DMS79 treated with DMSO at 0.1 percent for 48 hours (cell line): ENCODE data around the gene INHA.

Experiments used
- DNase-seq: peaks from one replicate; lab custom pipeline; 2025; lab: John Stamatoyannopoulos, UW

INHA gene

DNA sequence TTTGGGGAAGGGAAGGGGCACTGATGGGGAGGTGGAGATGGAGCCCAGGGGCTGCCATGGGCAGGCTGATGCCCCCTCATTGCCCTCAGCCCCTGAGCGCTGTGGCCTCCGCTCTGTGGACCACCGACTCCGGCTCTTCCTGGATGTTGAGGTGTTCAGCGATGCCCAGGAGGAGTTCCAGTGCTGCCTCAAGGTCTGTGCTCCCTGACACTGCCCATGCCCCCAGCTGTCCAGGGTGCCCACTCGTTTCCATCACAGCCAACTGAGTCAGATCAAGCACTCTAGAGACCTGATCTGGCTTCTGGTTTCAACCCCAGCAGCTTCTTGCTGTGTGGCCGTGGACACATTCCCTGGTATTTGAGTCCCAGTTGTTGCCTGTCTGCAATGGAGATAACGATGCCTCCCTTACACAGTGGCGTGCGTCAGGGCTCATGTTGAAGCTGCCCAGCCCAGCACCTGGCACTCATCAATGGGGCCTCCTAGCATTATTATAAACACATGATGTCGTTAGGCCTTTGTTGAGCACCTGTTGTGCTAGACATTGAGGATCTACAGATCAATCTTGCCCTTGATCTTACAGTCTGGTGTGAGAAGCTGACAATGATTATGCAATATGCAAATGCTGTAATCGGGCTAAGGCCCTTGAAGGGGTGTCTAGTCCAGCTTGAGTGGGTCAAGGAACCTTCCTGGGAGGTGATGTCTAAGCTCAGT, 39.9 kb downstream of the INHA start:
- no peak for DNase-seq

DNA sequence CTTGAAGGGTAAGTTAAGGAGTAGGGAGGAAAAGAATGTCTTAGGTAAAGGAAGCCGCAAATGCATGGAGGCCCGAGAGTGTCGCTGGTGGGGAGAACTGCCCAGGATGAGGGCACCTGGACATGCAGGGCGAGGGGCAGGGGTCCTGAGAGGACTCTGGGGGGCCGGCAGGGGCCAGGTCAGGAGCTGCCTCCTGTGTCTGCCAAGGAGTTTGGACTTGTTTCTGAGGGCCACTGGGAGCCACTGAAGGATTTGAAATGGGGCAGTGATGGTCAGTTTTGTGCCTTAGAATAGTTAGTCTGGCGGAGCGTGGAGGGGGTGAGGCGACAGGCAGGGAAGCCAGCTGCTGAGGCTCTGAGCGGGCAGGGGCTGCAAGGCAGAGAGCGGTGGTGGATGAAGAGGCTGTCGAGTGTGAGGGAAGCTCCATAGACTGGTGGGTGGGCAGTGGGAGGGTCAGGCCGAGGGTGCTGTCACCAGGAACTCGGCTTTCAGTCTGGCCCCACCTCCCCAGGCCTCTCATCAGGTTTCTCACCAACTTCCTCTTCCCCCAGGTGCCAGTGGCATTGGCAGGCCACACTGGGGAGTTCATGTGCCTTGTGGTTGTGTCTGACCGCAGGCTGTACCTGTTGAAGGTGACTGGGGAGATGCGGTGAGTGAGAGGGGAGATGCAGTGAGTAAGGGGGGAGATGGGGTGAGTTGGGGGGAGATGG, 40.6 kb downstream of the INHA start:
- no peak for DNase-seq

- DNase-seq, result no peak
Observed at GRCh38 chr2:219613461-219614070, 41.5 kb downstream of the INHA start.

DNA sequence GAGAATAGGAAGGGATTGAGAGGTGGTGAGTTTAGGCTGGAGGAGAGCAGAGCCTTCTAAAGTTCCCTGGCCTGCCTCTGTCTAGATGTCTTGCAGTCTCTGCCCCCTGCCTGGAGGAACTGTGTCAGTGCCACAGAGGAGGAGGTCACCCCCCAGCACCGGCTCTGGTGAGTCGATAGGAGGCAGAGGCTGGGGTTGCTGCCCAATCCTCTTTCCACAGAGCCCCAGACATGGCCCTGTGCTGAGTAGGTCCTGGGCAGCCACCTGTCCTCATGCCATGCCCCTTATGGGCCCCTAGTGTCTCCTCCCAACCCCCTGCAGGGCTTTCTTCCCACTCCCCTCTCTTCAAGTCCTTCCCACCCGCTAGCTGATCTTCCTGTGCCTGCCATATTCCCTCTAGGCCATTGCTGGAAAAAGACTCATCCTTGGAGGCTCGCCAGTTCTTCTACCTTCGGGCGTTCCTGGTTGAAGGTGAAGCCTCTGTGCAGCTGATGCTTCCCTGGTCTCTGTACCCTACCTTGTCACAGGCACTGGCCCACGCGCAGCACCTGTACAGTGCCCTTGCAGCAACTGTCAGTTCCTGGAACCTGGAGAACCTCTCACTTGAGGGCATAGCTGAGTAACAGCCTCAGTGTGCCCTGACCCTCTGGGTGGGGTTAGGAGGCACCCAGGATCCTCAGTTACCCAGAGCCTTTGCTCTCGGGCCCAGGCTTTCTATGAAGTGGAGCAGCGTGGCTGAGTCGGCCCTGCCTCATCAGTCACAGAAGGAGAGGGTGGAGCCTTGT, 42.2 kb downstream of the INHA start:
- no peak for DNase-seq

- DNase-seq, result no peak
Observed at GRCh38 chr2:219615036-219615435, 42.9 kb downstream of the INHA start.

GRCh38 chr2:219615894-219616293, 43.8 kb downstream of the INHA start:
- DNase-seq, result no peak

DNA sequence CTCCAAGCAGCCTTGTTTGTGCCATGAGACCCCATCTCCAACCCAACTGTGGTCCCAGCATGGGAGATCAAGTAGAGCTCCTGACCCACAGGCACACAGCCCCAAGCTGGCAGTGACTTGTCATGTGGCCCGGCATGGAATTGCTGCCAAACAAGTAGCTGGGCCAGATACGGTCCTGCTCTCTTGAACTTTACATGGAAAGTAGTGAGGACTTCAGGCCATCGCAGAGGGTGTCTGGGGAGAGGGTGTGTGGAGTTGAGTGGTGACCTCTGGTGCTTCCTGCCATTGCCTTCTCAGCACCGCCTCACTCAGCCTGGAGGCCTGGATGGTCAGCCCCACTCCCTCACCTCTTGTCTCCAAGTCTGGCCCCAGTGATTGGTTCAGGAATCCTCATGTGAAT, 44.4 kb downstream of the INHA start:
- no peak for DNase-seq

- no peak for DNase-seq
Observed at GRCh38 chr2:219618733-219619122, 46.6 kb downstream of the INHA start.

- no peak for DNase-seq
Observed at GRCh38 chr2:219619235-219619634, 47.1 kb downstream of the INHA start.

DNA sequence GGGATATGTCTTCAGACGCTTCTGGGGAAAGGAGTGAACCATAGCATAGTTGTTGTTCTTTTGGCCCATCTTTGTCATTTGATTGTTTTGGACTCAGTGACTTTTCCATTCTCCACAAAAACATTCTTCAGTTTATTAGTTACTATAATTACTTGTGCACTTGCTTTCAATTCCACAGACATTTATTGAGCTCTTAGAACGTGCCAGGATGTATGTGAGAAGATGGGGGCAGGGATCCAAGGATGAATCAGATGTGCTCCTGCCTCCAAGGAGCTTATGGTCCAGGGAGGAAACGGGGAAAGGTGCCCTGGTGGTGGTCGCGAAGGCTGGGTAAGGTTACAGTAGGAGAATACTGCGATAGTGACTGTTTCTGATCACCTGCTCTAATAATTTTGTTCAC, 48.4 kb downstream of the INHA start:
- DNase-seq, result no peak

DNA sequence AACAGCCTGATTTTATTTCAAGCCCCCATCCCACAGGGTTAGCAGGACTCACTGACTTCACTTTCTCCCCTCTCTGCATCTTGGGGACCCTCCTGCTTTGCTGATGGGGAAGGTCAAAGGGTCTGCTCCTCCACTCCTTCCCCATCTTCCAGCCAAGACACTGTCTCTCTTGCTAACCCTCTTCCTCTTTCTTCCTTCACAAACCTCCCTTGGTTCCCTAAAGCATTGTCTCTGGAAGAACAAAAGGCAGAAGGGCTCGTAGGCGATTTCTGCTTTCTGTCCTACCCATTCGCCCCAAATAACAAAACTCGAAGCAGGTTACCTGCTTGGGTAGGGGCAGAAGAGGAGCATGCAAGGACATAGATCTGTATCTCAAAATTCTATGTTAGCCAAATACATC, 49.8 kb downstream of the INHA start:
- DNase-seq, result no peak

GRCh38 chr2:219622472-219622871, 50.4 kb downstream of the INHA start:
- DNase-seq, result no peak

- no peak for DNase-seq
Observed at GRCh38 chr2:219624565-219624964, 52.5 kb downstream of the INHA start.

GRCh38 chr2:219625179-219625578, 53.1 kb downstream of the INHA start:
- no peak for DNase-seq
